Ovary (tissue), 3 donors: ENCODE results near the gene SLCO3A1.

Experiments used
- CTCF ChIP-seq, 3 donors: fragments of 450-650 bp in 2 of 3; fragments of 200-600 bp in 1 of 3; IDR thresholded peaks; one replicate each; pipeline versions ENCODE4 v1.5.1 to v1.8.0; 2016 to 2022; ENCODE audit warnings: antibody characterized with exemption in 3 of 3, mild to moderate bottlenecking in 1 of 3
- EP300 ChIP-seq: sonication (generic); formaldehyde crosslinking; IDR thresholded peaks from one replicate; pipeline ENCODE4 v1.6.1; 2017; ENCODE audit warnings: antibody characterized with exemption
- donor health status: DM: no; HTN: no; CAD: no.

GRCh38 chr15:92164327-92165000 is 311.0 kb downstream of the SLCO3A1 start:
- TF ChIP-seq CTCF (IDR thresholded peaks at IDR 0.05) (no peak), EP300 (no peak)
